ENCODE results near the gene MET. TPM values are rescaled to one million over a fixed set of nuclear protein-coding genes. Genes with fewer than 3 reads are reported as not detected.

MET gene
- total RNA-seq, 1 donor from 2014 or later, result 35.3 TPM

DNA sequence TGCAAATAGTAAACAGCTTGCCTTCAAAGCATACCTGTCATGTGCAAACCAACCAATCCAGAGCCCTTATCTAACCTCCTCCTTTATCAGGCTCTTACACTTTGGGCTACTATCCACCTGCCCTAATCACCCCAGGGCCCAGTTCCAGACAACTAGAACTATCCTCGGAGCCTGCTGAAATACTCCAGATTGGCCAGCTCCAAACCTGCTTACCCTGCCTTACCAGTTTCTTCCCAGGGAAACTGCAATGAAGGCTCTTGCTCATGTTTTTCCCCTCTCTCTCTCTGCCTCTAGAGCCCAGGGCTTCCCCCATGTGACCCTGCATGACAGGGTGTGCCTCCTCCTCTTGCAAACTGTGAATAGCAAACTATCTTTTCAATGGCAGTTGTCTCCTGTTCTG lies 109.0 kb downstream of the MET start:
- DNase-seq (ENCODE audit: low read depth), result no peak

GRCh38 chr7:116781584-116781983 lies 109.6 kb downstream of the MET start:
- no peak for DNase-seq (ENCODE audit: low read depth)

DNA sequence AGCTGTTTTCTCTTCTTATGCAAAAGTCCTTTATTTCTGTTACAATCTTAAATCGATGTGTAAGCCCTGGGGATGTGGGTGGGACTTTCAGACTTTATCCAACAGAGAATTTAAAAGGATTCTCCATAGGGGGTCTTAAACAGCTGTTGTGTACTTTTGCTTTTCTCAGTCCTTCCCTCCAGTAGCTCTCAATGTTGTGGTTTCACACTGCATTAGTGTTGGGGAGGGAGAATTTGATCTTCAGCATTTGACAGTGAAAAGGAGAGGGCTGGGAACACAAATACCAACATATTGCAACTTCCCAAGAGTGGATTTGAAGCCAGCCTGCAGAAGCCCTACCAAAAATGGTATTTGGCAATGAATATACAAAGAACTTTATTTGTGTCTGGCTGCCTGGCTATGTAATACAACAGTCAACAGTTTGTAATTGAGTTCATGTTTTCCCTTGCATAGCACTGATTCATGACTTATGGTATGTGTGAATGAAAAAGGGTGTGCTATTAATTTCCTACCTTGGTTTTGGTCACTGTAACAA lies 110.2 kb downstream of the MET start:
- peak; percentile 91 for DNase-seq (ENCODE audit: low read depth)

DNA sequence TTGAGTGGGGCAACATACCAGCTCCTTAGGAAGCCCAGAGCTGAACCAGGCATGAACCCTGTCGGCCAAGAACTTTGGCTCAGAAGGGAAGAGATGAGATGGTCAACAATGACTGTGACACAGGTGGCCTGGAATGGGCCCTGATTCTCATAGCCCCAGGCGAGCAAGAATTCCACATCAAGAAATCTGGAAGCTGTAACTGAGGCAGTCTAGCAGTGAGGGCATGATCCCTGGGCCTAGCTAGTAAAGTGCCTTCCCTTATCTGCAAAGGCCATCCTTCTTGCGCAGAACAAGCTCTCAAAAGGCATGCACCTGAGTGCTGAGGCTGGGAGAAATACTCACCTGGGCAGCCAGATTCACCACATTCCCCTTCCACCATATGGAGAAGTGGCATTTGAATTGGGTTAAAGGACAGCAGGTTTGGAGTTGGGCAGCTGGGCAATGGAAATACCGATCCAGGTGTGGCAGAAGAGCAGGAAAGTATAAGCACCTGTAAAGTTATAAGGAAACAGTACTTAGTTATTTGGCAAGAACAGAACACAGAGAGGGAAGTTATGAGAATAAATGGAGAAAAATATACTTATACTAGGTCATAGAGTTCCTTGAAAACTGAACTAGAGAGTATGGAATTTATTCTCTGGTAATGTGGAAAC lies 111.8 kb downstream of the MET start:
- DNase-seq (ENCODE audit: low read depth), result no peak

DNA sequence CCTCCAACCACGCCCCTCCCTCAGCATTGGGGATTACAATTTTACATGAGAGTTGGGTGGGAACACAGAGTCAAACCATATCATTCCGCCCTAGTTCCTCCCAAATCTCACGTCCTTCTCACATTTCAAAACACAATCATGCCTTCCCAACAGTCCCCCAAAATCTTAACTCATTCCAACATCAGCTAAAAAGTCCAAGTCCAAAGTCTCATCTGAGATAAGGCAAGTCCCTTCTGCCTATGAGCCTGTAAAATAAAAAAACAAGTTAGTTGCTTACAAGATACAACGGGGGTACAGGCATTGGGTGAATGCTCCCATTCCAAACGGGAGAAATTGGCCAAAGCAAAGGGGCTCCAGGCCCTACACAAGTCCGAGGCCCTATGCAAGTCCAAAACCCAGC lies 112.7 kb downstream of the MET start:
- DNase-seq (ENCODE audit: low read depth), result no peak

DNA sequence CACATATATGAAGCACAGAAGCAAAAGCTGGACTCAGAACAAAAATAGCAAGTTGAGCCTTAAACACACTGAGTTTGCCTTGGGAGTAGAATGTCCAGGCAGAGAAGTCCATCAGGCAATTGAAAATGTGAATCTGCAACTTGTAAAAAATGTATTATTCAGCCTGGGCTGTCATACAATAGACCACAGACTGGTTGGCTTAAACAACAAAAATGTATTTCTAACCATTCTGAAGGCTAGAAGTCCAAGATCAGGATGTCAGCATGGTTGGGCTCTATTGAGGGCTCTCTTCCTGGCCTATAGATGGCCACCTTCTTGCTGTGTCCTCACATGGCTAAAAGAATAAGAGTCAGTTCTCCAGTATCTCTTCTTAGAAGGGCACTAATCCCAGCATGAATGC lies 113.8 kb downstream of the MET start:
- DNase-seq (ENCODE audit: low read depth), result no peak

GRCh38 chr7:116786791-116787443 lies 114.9 kb downstream of the MET start:
- peak; percentile 68 for DNase-seq (ENCODE audit: low read depth)

DNA sequence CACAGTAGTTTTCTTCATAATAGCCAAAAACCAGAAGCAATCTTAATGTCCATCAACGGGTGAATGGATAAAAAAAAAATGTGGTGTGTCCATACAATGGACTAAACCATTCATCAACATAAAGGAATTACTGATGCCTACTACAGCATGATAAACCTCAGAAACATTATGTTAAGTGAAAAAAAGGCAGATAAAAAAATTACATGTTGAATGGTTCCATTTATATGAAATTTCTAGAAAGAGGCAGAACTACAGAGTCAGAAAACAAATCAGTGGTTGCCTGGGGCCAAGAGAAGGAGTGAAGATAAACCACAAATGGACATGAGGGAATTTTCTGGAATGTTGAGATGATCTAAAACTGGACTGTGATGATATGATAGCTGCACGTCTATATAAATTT lies 115.9 kb downstream of the MET start:
- no peak for DNase-seq (ENCODE audit: low read depth)

GRCh38 chr7:116788572-116789197 lies 116.7 kb downstream of the MET start:
- no peak for DNase-seq (ENCODE audit: low read depth)

DNA sequence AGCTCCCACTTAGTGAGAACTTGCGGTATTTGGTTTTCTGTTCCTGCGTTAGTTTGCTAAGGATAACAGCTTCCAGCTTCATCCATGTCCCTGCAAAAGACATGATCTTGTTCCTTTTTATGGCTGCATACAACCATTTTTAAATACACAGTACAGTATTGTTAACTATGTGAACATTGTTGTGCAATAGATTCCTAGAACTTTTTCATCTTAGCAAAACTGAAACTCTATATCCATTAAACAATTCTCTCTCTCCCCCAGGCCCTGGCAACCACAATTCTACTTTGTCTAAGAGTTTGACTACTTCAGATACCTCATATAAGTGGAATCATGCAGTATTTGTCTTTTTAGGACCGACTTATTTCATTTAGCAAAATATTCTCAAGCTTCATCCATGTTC lies 118.0 kb downstream of the MET start:
- no peak for DNase-seq (ENCODE audit: low read depth)

DNA sequence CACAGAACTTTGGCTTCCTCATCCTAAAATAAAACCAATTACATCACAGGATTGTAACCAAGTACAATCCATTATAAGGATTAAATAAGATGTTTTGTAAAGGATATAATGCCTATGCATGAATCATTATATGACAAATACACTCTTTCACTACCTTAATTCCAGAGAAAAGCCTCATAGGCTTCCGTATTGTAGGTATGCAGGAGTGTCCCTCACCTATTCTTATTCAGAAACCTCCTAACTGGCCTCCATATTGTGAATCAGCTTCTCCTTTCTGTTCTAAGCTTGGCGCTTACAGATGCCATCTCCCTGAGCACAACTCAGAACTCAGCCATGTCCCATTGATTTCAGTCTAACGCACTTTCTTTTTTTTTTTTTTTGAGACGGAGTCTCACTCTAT lies 120.8 kb downstream of the MET start:
- no peak for DNase-seq (ENCODE audit: low read depth)

DNA sequence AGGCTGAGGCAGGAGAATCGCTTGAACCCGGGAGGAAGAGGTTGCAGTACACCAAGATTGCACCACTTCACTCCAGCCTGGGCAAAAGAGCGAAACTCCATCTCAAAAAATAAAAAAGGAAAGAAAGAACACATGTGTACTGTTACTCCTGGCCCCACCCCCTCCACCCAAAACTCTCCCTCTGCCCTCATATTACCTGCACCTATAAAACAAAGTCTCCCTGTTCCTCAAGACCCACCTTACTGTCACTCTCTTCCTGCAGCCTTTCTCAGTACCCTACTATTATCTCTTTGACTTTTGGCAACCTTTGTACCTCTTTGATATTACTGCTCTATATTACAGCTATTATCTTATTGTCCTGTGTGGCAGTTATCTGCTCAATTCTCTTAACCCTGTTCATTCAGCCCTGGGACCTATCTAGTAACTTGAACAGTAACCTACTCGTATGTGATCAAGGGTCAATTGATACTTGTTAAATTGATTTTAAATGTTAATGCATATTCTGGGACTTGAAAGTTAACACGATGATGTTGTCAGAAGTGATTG lies 121.9 kb downstream of the MET start:
- DNase-seq (ENCODE audit: low read depth), result no peak

DNA sequence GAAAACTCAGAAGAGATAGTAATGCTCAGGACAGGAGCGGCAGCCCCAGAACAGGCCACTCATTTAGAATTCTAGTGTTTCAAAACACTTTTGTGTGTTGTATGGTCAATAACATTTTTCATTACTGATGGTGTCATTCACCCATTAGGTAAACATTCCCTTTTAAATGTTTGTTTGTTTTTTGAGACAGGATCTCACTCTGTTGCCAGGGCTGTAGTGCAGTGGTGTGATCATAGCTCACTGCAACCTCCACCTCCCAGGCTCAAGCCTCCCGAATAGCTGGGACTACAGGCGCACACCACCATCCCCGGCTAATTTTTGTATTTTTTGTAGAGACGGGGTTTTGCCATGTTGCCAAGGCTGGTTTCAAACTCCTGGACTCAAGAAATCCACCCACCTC lies 124.5 kb downstream of the MET start:
- no peak for DNase-seq (ENCODE audit: low read depth)

DNA sequence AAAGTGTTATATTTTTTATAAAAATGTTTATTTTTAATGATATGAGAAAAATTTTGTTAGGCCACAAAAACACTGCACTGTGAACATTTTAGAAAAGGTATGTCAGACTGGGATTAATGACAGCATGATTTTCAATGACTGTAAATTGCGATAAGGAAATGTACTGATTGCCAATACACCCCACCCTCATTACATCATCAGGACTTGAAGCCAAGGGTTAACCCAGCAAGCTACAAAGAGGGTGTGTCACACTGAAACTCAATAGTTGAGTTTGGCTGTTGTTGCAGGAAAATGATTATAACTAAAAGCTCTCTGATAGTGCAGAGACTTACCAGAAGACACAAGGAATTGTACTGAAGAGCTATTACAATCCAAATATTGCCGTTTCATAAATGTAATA lies 125.6 kb downstream of the MET start:
- DNase-seq (ENCODE audit: low read depth), result no peak

DNA sequence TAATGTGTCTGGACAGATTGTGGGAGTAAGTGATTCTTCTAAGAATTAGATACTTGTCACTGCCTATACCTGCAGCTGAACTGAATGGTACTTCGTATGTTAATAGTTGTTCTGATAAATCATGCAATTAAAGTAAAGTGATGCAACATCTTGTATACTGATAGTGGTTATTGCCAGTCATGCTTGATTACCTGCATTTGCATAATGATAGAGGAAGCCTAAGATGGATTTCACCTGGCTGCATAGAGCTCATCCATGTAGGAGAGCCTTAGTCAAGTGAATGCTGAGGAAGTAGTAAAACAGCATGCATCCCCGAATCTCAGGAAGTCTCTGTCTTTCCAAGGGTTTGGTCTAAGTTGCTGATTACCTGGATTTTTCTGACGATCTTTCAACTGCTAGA lies 126.2 kb downstream of the MET start:
- no peak for DNase-seq (ENCODE audit: low read depth)

DNA sequence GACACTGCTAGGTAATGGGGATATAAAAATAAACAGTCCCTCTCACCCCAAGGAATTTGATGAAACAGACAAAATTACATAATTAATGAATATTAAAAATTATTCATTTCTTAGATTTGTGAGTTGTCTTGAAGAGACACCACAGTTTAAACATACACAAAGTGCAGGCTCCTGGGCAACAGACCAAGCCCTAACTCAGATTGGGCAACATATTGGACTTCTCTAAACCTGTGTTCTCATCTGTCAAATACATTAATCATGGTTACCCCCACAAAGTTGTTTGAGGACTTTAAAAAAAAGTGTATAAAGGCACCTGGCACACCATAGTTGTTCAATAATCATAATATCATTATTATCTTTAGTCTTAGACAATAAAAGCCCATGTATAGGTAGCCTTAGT lies 127.9 kb downstream of the MET start:
- DNase-seq (ENCODE audit: low read depth), result no peak

- no peak for DNase-seq (ENCODE audit: low read depth)
Observed at GRCh38 chr7:116800594-116800993, 128.6 kb downstream of the MET start.

- DNase-seq (ENCODE audit: low read depth), result no peak
Observed at GRCh38 chr7:116801092-116801710, 129.2 kb downstream of the MET start.

- peak; percentile 75 for DNase-seq (ENCODE audit: low read depth)
Observed at GRCh38 chr7:116802144-116802745, 130.2 kb downstream of the MET start.

DNA sequence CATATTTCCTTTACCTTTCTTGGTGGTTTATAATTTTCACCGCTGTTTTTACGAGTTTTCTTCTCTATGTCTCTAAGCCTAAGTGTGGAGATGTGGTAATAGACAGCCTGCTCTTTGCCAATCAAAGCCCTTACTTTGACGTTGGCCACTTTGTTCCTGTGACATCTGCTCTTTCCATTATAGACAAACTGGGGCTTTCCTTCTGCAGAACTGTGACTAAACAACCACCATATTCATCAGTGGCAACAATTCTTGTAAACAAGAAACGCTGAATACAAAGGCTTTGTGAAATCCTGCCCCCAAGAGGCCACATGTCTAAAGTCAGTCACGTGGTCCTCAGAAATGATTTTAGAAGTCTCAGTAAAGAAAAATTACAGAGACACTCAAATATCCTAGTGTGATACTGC lies 130.8 kb downstream of the MET start:
- DNase-seq (ENCODE audit: low read depth), result peak; percentile 91

DNA sequence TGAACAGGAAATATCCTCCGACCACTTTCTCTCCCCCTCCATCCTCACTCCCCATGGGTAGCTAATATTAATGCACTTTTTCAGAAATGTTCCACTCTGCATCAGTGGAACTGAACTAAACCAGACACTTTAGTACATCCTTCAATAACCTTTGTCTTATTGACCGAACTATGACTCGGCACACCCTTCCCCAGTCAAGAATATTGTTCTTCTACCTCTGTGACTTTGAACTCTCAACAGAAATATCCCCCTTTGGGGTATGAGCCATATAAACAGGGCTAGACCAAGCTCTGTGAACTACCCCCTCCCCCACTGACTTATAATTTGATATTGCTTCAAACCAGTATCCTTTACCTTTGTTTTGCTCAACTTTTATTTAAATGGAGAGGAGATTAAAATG lies 132.5 kb downstream of the MET start:
- no peak for DNase-seq (ENCODE audit: low read depth)

Measured in myocyte (in vitro differentiated cells).